Lower leg skin (tissue), 4 donors: Measurements from ENCODE around the gene ANGPT4. TPM values are rescaled to one million over a fixed set of nuclear protein-coding genes. Genes with fewer than 3 reads are reported as not detected.

Experiments used
- DNase-seq, 2 donors: peaks; one replicate each; pipeline ENCODE4 v3.0.0-alpha.2; 2019; ENCODE audit warnings: low spot score in 2 of 2
- H3K4me3 ChIP-seq: fragments of 200-600 bp; sonication (generic); 2 replicates; pipeline ENCODE4 v1.5.1; 2017; ENCODE audit warnings: mild to moderate bottlenecking, low read depth; ENCODE audit not compliant: poor library complexity, severe bottlenecking
- CTCF ChIP-seq, 3 donors: fragments of 450-650 bp; IDR thresholded peaks; one replicate each; pipeline ENCODE4 v1.5.1; 2016; ENCODE audit warnings: antibody characterized with exemption in 3 of 3, mild to moderate bottlenecking in 3 of 3, moderate library complexity in 2 of 3
- POLR2A ChIP-seq, 2 donors: fragments of 450-650 bp; IDR thresholded peaks; one replicate each; pipeline ENCODE4 v1.6.1; 2016 to 2017; ENCODE audit warnings: antibody characterized with exemption in 2 of 2, mild to moderate bottlenecking in 1 of 2, moderate library complexity in 1 of 2
- WGBS, 2 donors: methylation state at CpG; one replicate each; pipeline ENCODE4 v1.1.5; 2018; 5-methylcytosine and 5-hydroxymethylcytosine counted together
- intact Hi-C: fragments of 100-400 bp; cut with DNase I; formaldehyde crosslinking; loops from one replicate; pipeline ENCODE4 v1.15.0; 2023; ENCODE audit warnings: low total_unique reads
- total RNA-seq, 4 donors: library from RNA; depleted of rRNA; stranded (reverse); fragments of >200 nt; gene quantifications; one replicate each; pipeline ENCODE4 v1.1.0, GENCODE V29; 2016

The ANGPT4 gene
- total RNA-seq, 4 donors from 2014 or later = 0.80 to 4.2 (median 1.7) TPM

GRCh38 chr20:881783-882144, 34.4 kb downstream of the ANGPT4 start:
- intact Hi-C loops = no loop called here
- no peak overlapping the region for H3K4me3 ChIP-seq
- TF ChIP-seq POLR2A (IDR thresholded peaks at IDR 0.05) (no peak), CTCF (IDR thresholded peaks at IDR 0.05) (no peak)
- DNase-seq = no peak

- DNase-seq = peak in 1 of 2 donors; percentile 75
- TF ChIP-seq POLR2A (IDR thresholded peaks at IDR 0.05) = no peak
- TF ChIP-seq CTCF (IDR thresholded peaks at IDR 0.05) = no peak
- H3K4me3 ChIP-seq = no peak overlapping the region
- WGBS, 2 donors = 74 to 76% methylated on average over 10 of the region's 10 CpGs
- intact Hi-C loops = no loop called here
Measured at GRCh38 chr20:881051-881782, 34.9 kb downstream of the ANGPT4 start.

GRCh38 chr20:879626-880025, 36.5 kb downstream of the ANGPT4 start:
- H3K4me3 ChIP-seq = no peak overlapping the region
- peak in 1 of 2 donors; percentile 80 for DNase-seq
- TF ChIP-seq POLR2A (IDR thresholded peaks at IDR 0.05) (no peak), CTCF (IDR thresholded peaks at IDR 0.05) (no peak)
- 63 to 69% methylated on average over 4 of the region's 4 CpGs for WGBS, 2 donors
- intact Hi-C loops = no loop called here

- peak in 1 of 2 donors; percentile 48 for DNase-seq
- TF ChIP-seq CTCF (IDR thresholded peaks at IDR 0.05) = no peak
- TF ChIP-seq POLR2A (IDR thresholded peaks at IDR 0.05) = no peak
- intact Hi-C loops = no loop called here
- WGBS, 2 donors = 56 to 59% methylated on average over 9 of the region's 9 CpGs
- no peak overlapping the region for H3K4me3 ChIP-seq
Measured at GRCh38 chr20:878511-879307, 37.4 kb downstream of the ANGPT4 start.

GRCh38 chr20:877814-878213, 38.3 kb downstream of the ANGPT4 start:
- peak in 1 of 2 donors; percentile 62 for DNase-seq
- intact Hi-C loops = no loop called here
- TF ChIP-seq POLR2A (IDR thresholded peaks at IDR 0.05) (no peak), CTCF (IDR thresholded peaks at IDR 0.05) (no peak)
- 44 to 75% methylated on average over 2 to 4 of the region's 7 CpGs for WGBS, 2 donors
- no peak overlapping the region for H3K4me3 ChIP-seq
